Liver (tissue), 9 donors: ENCODE results near the gene NF2. TPM values are rescaled to one million over a fixed set of nuclear protein-coding genes. Genes with fewer than 3 reads are reported as not detected.

ENCODE experiments used
- DNase-seq: peaks from one replicate; pipeline ENCODE4 v3.0.0-alpha.2; 2017; ENCODE audit warnings: low spot score
- H3K27ac ChIP-seq, 2 donors: one replicate each; pipeline ENCODE4 v1.7.0; 2013; ENCODE audit warnings: inconsistent platforms in 2 of 2, low read length in 2 of 2, control low read depth in 1 of 2, low read depth in 1 of 2, mild to moderate bottlenecking in 1 of 2
- H3K27me3 ChIP-seq, 4 donors: one replicate each; pipeline versions ENCODE4 v1.6.1 to v1.7.0; 2013; ENCODE audit warnings: low read length in 3 of 4, inconsistent platforms in 1 of 4, mild to moderate bottlenecking in 1 of 4, moderate library complexity in 1 of 4; ENCODE audit not compliant: control insufficient read depth in 4 of 4, insufficient read depth in 4 of 4
- H3K36me3 ChIP-seq, 4 donors: one replicate each; pipeline versions ENCODE4 v1.6.1 to v1.7.0; 2013; ENCODE audit warnings: low read length in 3 of 4, mild to moderate bottlenecking in 3 of 4, low read depth in 1 of 4, moderate library complexity in 1 of 4; ENCODE audit not compliant: control insufficient read depth in 4 of 4, insufficient read depth in 3 of 4
- H3K4me1 ChIP-seq, 4 donors: one replicate each; pipeline versions ENCODE4 v1.6.1 to v1.7.0; 2013; ENCODE audit warnings: low read length in 3 of 4, mild to moderate bottlenecking in 3 of 4, moderate library complexity in 1 of 4; ENCODE audit not compliant: control insufficient read depth in 4 of 4, insufficient read depth in 4 of 4
- H3K4me3 ChIP-seq, 3 donors: one replicate each; pipeline versions ENCODE4 v1.6.1 to v1.7.0; 2013; ENCODE audit warnings: low read length in 3 of 3, control low read depth in 1 of 3, low read depth in 1 of 3, mild to moderate bottlenecking in 1 of 3
- H3K9ac ChIP-seq, 2 donors: one replicate each; pipeline ENCODE4 v1.7.0; 2013; ENCODE audit warnings: low read length in 2 of 2, mild to moderate bottlenecking in 2 of 2, moderate library complexity in 2 of 2, control low read depth in 1 of 2, low read depth in 1 of 2
- H3K9me3 ChIP-seq, 4 donors: one replicate each; pipeline versions ENCODE4 v1.6.1 to v1.7.0; 2013; ENCODE audit warnings: low read length in 3 of 4; ENCODE audit not compliant: control insufficient read depth in 4 of 4
- ATF3 ChIP-seq: IDR thresholded peaks from 2 replicates; pipeline ENCODE4 v1.6.1; 2016; ENCODE audit warnings: antibody characterized with exemption
- CTCF ChIP-seq: fragments of 150-350 bp; IDR thresholded peaks from 2 replicates; pipeline ENCODE4 v1.5.1; 2017; ENCODE audit warnings: improper control_type of control experiment, low read depth, low read length; ENCODE audit not compliant: missing input control
- EGR1 ChIP-seq, 2 donors: IDR thresholded peaks; 2 replicates each; pipeline ENCODE4 v1.6.1; 2016 to 2018; ENCODE audit warnings: antibody characterized with exemption in 2 of 2, low read depth in 2 of 2
- FOXA1 ChIP-seq: IDR thresholded peaks from 2 replicates; pipeline ENCODE4 v1.6.1; 2016; ENCODE audit warnings: antibody characterized with exemption
- FOXA2 ChIP-seq: IDR thresholded peaks from 2 replicates; pipeline ENCODE4 v1.6.1; 2016; ENCODE audit warnings: antibody characterized with exemption
- GABPA ChIP-seq, 2 donors: IDR thresholded peaks in 1 of 2; conservative IDR thresholded peaks in 1 of 2; 2 replicates each; pipeline ENCODE4 v1.6.1; 2016; ENCODE audit warnings: antibody characterized with exemption in 2 of 2, mild to moderate bottlenecking in 1 of 2, moderate library complexity in 1 of 2
- HNF4A ChIP-seq, 2 donors: conservative IDR thresholded peaks; 2 replicates each; pipeline ENCODE4 v1.6.1; 2016; ENCODE audit warnings: antibody characterized with exemption in 2 of 2, mild to moderate bottlenecking in 2 of 2
- HNF4G ChIP-seq: IDR thresholded peaks from 2 replicates; pipeline ENCODE4 v1.6.1; 2016; ENCODE audit warnings: antibody characterized with exemption
- JUND ChIP-seq, 2 donors: IDR thresholded peaks; 2 replicates each; pipeline ENCODE4 v1.6.1; 2016; ENCODE audit warnings: antibody characterized with exemption in 2 of 2
- NR2F2 ChIP-seq: IDR thresholded peaks from 2 replicates; pipeline ENCODE4 v1.6.1; 2016; ENCODE audit warnings: antibody characterized with exemption
- RAD21 ChIP-seq, 2 donors: IDR thresholded peaks; 2 replicates each; pipeline ENCODE4 v1.6.1; 2016; ENCODE audit warnings: antibody characterized with exemption in 2 of 2, mild to moderate bottlenecking in 2 of 2
- REST ChIP-seq: IDR thresholded peaks from 2 replicates; pipeline ENCODE4 v1.6.1; 2016; ENCODE audit warnings: antibody characterized with exemption, mild to moderate bottlenecking
- RXRA ChIP-seq, 2 donors: IDR thresholded peaks; 2 replicates each; pipeline ENCODE4 v1.6.1; 2017 to 2018; ENCODE audit warnings: antibody characterized with exemption in 2 of 2, mild to moderate bottlenecking in 1 of 2
- SP1 ChIP-seq: IDR thresholded peaks from 2 replicates; pipeline ENCODE4 v1.6.1; 2018; ENCODE audit warnings: antibody characterized with exemption, mild to moderate bottlenecking
- TAF1 ChIP-seq: conservative IDR thresholded peaks from 2 replicates; pipeline ENCODE4 v1.6.1; 2016; ENCODE audit warnings: antibody characterized with exemption, mild to moderate bottlenecking
- YY1 ChIP-seq: IDR thresholded peaks from 2 replicates; pipeline ENCODE4 v1.6.1; 2016; ENCODE audit warnings: antibody characterized with exemption, mild to moderate bottlenecking
- ZBTB33 ChIP-seq: IDR thresholded peaks from 2 replicates; pipeline ENCODE4 v1.6.1; 2016; ENCODE audit warnings: antibody characterized with exemption
- WGBS: extraction: QIAGEN DNeasy Blood & Tissue Kit; methylation state at CpG from one replicate; pipeline ENCODE4 v1.1.7; 2013; 5-methylcytosine and 5-hydroxymethylcytosine counted together
- polyA plus RNA-seq, 2 donors: library from polyadenylated mRNA; stranded (reverse) in 1 of 2; unstranded in 1 of 2; fragments of 200-250 nt in 1 of 2; fragments of >200 nt in 1 of 2; fragmentation: Nextera tagmentation in 1 of 2; extraction: Ambion mirVana in 1 of 2; gene quantifications; one replicate each; pipeline versions ENCODE4 v1.2.1 to v1.2.3, GENCODE V29; 2013 to 2015
- total RNA-seq, 2 donors: library from RNA; depleted of rRNA; stranded (reverse); fragments of >200 nt; gene quantifications; one replicate each; pipeline ENCODE4 v1.2.3, GENCODE V29; 2014
- TF ChIP-seq, protein P1 (sequence below): IDR thresholded peaks from 2 replicates; pipeline ENCODE4 v1.6.1; 2016; ENCODE audit warnings: antibody characterized with exemption
- donor health status: healthy.
- donor health status: healthy.
- donor health status: healthy.
- donor health status: healthy.
- donor health status: healthy.

Gene NF2
- total and polyA plus RNA-seq, 4 donors: 6.2 to 25.2 (median 11.2) TPM

GRCh38 chr22:29606320-29606719 lies 2.9 kb downstream of the NF2 start:
- H3K9ac ChIP-seq: no peak overlapping the region
- WGBS: 98% methylated on average over 3 of the region's 3 CpGs
- no peak for DNase-seq
- H3K27me3 ChIP-seq: no peaks in the 10 kb centered on the region
- TF ChIP-seq RAD21 (IDR thresholded peaks at IDR 0.05) (no peak), FOXA1 (no peak), FOXA2 (no peak), TAF1 (no peak), REST (no peak), CTCF (no peak), HNF4G (no peak), HNF4A (conservative IDR thresholded peaks at IDR 0.05) (no peak), SP1 (no peak), GABPA (IDR thresholded peaks at IDR 0.05 in 1 of 2, conservative IDR thresholded peaks at IDR 0.05 in 1 of 2) (no peak), JUND (IDR thresholded peaks at IDR 0.05) (no peak), ATF3 (no peak), ZBTB33 (no peak), NR2F2 (no peak), EGR1 (IDR thresholded peaks at IDR 0.05; ENCODE audit: low read depth in 2 of 2) (no peak), YY1 (no peak), RXRA (IDR thresholded peaks at IDR 0.05) (no peak)
- TF ChIP-seq, protein P1, sequence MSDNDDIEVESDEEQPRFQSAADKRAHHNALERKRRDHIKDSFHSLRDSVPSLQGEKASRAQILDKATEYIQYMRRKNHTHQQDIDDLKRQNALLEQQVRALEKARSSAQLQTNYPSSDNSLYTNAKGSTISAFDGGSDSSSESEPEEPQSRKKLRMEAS: no peak
- H3K4me3 ChIP-seq: no peak overlapping the region
- H3K27ac ChIP-seq: no peak overlapping the region
- peaks cover 1 to 13% (median 10%) of the 10 kb centered on the region in 4 donors for H3K4me1 ChIP-seq
- no peaks in the 10 kb centered on the region for H3K9me3 ChIP-seq
- H3K36me3 ChIP-seq: no peaks in the 10 kb centered on the region
